ENCODE results near the gene RND3.

DNA sequence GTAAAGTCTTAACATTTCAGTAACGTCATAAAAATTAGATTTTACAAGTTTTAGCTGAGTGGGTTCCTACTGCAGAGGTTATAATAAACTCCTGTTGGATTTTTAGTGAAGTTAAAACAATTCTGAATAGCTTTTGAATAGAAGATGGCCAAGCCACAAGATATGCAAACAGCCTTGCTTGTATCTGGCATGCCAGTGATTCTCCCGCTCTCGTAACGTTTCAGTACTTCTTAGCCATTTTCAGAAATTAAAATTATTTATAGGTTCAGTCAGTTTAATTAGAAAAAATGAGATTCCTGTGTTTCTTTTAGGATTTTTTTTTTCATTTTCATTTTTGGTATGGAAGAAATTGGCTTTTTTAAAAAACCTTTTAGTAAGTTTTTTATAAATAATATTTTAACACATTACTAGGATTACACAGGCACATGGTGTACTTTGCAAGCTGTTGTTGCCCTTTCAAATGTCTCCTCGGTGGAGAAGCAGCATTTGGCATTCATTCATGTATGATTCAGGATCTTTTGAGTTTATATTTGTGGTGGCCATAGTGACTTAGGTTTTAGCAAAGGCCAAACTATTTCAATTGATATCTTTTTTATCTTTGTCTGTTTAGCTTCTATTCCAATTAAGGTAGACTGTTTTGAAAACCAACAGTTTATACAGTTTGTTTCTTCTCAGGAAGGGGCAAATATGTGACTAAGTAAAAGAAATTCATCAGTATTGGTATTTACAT lies 30.6 kb upstream of the RND3 start:
- no peak for TF ChIP-seq POLR2A (IDR thresholded peaks at IDR 0.05; ENCODE audit: low read length)
- no peak for TF ChIP-seq GATA1 (IDR thresholded peaks at IDR 0.05; ENCODE audit: low read depth, low read length)
